HG03571 (cell line): ENCODE results near the gene SLC25A25.
"Not testable (repeated sequence)": the region's sequence is repeated elsewhere in the genome, so short reads cannot be mapped to it uniquely, and the experiment has no call there.

Experiments
- ATAC-seq: cut with Tn5 transposase; IDR thresholded peaks from one replicate; pipeline ENCODE4 v1.9.1; 2021; ENCODE audit not compliant: unreplicated experiment

Gene SLC25A25

GRCh38 chr9:128108269-128109049 is 40.4 kb downstream of the SLC25A25 start:
- ATAC-seq: no peak

- no peak for ATAC-seq
Measured at GRCh38 chr9:128109050-128109709, 41.1 kb downstream of the SLC25A25 start.

GRCh38 chr9:128111726-128112125 is 43.7 kb downstream of the SLC25A25 start:
- not testable (repeated sequence) for ATAC-seq

- no peak for ATAC-seq
Measured at GRCh38 chr9:128113526-128114325, 45.7 kb downstream of the SLC25A25 start.

- no peak for ATAC-seq
Measured at GRCh38 chr9:128114326-128115186, 46.5 kb downstream of the SLC25A25 start.

- no peak for ATAC-seq
Measured at GRCh38 chr9:128115187-128116103, 47.4 kb downstream of the SLC25A25 start.

- ATAC-seq: no peak
Measured at GRCh38 chr9:128116104-128117083, 48.4 kb downstream of the SLC25A25 start.

GRCh38 chr9:128117613-128118471 is 49.8 kb downstream of the SLC25A25 start:
- no peak for ATAC-seq

GRCh38 chr9:128118472-128118857 is 50.4 kb downstream of the SLC25A25 start:
- no peak for ATAC-seq

GRCh38 chr9:128118971-128119665 is 51.1 kb downstream of the SLC25A25 start:
- no peak for ATAC-seq

- ATAC-seq: no peak
Measured at GRCh38 chr9:128120061-128120740, 52.2 kb downstream of the SLC25A25 start.

GRCh38 chr9:128120741-128121465 is 52.9 kb downstream of the SLC25A25 start:
- ATAC-seq: no peak

GRCh38 chr9:128121466-128121810 is 53.4 kb downstream of the SLC25A25 start:
- no peak for ATAC-seq

GRCh38 chr9:128121924-128122808 is 54.1 kb downstream of the SLC25A25 start:
- no peak for ATAC-seq

GRCh38 chr9:128122809-128123175 is 54.8 kb downstream of the SLC25A25 start:
- no peak for ATAC-seq
